HG03025 (cell line): ENCODE results near the gene ERBB4.

ENCODE experiments used
- ATAC-seq: cut with Tn5 transposase; IDR thresholded peaks from one replicate; pipeline ENCODE4 v1.9.1; 2021; ENCODE audit warnings: mild to moderate bottlenecking, moderate library complexity; ENCODE audit not compliant: unreplicated experiment, low FRiP score

Gene ERBB4

GRCh38 chr2:211867845-211868451, 670.7 kb downstream of the ERBB4 start:
- ATAC-seq = peak; percentile 96

- ATAC-seq = no peak
Observed at GRCh38 chr2:211864328-211864727, 674.3 kb downstream of the ERBB4 start.

GRCh38 chr2:211860224-211860623, 678.4 kb downstream of the ERBB4 start:
- no peak for ATAC-seq

DNA sequence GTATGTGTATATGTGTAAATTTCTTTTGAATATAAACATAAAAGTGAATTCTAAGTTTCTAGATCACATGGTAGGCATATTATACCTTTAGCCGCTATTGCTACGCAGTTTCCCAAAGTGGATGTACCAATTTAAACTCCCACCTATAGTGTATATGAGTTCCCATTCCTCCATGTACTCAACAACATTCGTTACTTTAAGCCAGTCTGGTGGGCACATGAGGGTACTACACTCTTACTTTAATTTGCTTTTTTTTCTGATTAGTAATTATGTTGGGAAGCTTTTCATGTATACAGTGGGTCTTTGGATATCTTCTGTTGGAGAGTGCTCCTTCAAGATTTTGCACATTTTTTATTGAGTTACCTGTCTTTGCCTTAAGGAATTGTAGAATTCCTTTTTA, 683.8 kb downstream of the ERBB4 start:
- ATAC-seq = no peak

DNA sequence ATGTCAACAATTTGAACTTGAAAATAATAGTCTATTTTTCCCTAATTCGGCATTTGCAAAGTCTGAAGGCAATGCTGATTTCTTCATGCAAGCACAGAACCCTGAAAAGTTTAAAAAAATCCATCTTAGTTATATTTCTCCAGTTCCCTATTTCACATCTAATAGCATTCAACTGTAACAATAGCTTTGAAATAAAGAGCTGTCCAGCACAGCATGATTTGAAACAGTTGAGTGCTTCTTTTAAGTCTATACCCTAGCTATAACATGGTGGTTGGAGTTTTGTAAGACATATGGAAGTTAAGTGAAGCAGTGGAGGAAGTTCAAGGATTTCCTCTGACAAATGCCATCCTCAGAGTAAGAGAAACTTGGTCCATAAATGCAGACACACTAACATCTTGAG, 691.9 kb downstream of the ERBB4 start:
- no peak for ATAC-seq

GRCh38 chr2:211846036-211846400, 692.6 kb downstream of the ERBB4 start:
- no peak for ATAC-seq

- ATAC-seq = no peak
Observed at GRCh38 chr2:211845338-211846035, 693.1 kb downstream of the ERBB4 start.

DNA sequence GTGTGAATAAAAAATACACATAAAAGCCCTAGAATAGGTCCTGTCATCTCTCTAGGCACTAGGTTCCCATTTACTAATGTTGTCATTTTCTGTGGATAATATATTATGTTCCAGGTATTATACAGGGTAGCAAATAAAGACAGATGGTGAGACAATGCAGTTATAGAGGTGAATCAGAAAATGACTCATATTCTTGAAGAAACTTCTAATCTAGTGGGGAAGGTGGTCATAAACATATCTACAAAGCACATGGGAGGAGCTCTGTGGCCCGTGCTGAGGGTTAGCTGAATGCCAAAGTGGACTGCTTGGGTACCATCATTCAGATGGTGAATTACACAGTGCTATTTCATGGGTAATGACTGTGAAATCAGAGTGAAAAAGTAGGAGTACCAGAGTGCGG, 700.9 kb downstream of the ERBB4 start:
- no peak for ATAC-seq

DNA sequence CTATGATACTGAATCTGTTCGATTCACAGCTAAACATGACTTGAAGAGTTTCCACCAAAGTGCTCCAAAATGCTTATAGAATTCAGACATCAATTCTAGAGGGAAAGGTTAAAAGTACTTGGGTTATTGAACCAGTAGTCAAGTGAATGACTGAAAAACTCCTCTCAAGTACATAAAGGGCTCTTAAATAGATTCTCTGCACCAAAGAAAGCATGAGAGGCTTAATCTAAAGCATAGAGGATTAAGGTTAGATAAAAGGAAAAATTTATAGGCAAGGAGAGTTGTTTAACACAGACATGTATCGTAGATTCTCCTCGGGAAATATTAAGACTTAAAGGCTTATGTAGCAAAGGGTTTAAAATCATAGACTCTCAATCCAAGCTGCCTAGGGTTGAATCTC, 701.4 kb downstream of the ERBB4 start:
- no peak for ATAC-seq

DNA sequence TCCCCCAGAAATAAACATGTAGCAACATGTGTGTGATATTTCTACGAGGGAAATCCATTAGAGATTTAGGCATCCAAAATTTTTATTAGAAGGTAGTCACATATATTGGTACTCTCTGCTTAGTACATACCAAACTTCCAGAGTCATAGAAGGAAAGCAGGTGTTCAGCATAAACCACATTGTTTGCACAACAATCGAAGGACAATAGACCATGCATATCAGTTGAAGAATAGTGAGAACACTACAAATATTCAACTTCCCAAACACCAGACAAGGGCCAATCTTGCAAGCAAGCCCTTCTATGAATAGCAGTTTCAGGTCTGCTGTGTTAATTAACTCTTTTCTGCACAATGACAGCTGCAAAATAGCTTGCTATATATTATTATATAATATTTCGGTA, 702.2 kb downstream of the ERBB4 start:
- no peak for ATAC-seq

GRCh38 chr2:211835695-211836094, 702.9 kb downstream of the ERBB4 start:
- no peak for ATAC-seq

- no peak for ATAC-seq
Observed at GRCh38 chr2:211833582-211834279, 704.9 kb downstream of the ERBB4 start.

DNA sequence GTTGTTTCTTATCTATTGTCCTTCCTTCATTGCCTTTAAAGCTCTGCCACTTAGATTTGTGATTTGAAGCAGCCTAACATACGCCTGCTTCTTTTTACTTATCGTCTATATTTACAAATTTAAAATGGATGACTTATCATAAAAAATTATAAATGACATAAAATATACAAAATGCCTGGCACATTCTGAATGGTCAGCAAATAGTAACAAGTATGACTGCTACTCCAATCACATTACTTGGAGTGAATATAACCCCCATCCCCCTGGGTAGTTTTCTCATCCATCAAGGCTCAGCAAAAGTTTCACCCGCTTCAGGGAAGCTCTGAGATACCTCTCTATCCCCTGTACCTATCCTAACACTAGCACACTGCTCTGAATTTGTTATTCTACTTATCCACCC, 708.9 kb downstream of the ERBB4 start:
- ATAC-seq = no peak

- no peak for ATAC-seq
Observed at GRCh38 chr2:211823886-211824479, 714.6 kb downstream of the ERBB4 start.

- ATAC-seq = no peak
Observed at GRCh38 chr2:211822686-211823335, 715.8 kb downstream of the ERBB4 start.

GRCh38 chr2:211816754-211817153, 721.8 kb downstream of the ERBB4 start:
- no peak for ATAC-seq

DNA sequence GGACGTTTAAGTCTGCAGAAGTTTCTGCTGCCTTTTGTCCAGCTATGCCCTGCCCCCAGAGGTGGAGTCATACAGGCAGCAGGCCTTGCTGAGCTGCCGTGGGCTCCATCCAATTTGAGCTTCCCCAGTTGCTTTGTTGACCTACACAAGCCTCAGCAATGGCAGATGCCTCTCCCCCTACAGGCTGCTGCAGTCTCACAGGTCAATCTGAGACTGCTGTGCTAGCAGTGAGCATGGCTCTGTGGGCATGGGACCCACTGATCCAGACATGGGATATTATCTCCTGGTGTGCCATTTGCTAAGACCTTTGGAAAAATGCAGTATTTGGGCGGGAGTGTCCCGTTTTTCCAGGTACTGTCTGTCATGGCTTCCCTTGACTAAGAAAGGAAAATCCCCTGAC, 726.0 kb downstream of the ERBB4 start:
- ATAC-seq = no peak

DNA sequence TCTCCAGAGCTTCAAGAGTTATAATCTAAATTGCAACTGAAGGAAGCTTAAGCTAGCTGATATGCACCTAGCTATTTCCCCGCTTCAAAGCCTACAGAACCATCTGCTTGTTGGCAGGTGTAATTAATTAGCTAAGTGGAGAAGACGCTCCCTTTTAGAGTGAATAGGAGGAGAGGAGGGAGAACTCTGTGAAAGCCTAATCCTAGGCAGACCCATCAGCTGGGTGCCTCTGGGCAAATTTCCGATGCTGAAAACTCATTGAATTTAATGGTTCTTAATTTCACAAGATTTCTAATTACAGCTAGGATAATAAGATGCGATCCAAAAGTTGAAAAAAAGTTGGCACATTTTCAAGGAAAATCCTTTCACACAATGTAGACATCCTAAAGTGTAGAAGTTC, 735.9 kb downstream of the ERBB4 start:
- no peak for ATAC-seq

DNA sequence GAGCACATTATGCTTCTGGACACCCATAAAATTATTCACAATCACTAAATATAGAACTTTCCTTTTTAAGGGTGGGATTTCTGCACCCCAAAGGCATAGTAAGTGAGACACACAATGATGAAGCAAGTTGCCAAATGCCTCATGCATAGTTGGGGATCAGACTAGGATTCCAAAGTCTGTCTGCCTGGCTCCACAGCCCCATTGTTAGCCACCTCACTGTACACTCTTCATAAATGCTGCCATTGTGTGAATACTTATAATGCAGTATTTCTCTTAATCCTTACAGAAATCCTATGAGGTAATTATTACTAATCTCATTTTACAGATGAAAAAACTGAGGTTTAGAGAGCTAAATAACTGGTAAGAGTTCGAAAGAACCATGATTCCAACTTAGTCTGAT, 738.6 kb downstream of the ERBB4 start:
- no peak for ATAC-seq

- no peak for ATAC-seq
Observed at GRCh38 chr2:211798868-211799267, 739.7 kb downstream of the ERBB4 start.

DNA sequence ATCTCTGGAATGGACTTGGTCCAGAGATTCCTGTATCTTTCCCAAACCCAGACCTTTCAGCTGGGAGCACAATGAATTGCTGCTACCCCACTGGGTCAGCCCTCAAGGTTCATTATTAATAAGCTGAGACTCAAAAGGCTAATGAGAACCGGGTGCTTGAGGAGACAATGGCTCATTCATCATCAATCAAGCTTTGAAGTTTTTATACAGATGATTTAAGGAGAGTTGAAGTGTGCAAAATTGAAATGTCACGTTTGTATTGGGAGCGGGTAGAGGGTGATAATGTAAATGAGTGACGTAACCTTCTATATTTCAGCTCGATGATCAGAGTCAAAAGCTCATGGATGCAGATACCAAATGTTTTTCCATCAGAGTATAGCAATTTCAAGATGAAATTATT, 744.9 kb downstream of the ERBB4 start:
- ATAC-seq = no peak
